DND-41 (cell line): ENCODE data around the gene NMRK1.

Experiments
- CTCF ChIP-seq: IDR thresholded peaks from 2 replicates; pipeline ENCODE4 v1.5.1; 2012; ENCODE audit warnings: borderline replicate concordance, low read length, moderate library complexity, mild to moderate bottlenecking; ENCODE audit not compliant: poor library complexity, severe bottlenecking; ENCODE audit errors: extremely low read depth
- EZH2 ChIP-seq: IDR thresholded peaks from 3 replicates; pipeline ENCODE4 v1.6.1; 2012; ENCODE audit warnings: borderline replicate concordance, low read depth, mild to moderate bottlenecking, moderate library complexity, low read length, inconsistent platforms; ENCODE audit not compliant: severe bottlenecking

GRCh38 chr9:75086541-75087288 is 1.2 kb downstream of the NMRK1 start:
- TF ChIP-seq CTCF (no peak), EZH2 (no peak)
